HL-60 (cell line): ENCODE measurements around the gene RHBDF2.
"Not testable (repeated sequence)": the region's sequence is repeated elsewhere in the genome, so short reads cannot be mapped to it uniquely, and the experiment has no call there.

Experiments
- GABPA ChIP-seq: IDR thresholded peaks from 2 replicates; pipeline ENCODE4 v1.6.1; 2012; ENCODE audit warnings: low read depth
- POLR2AphosphoS5 ChIP-seq: IDR thresholded peaks from 2 replicates; pipeline ENCODE4 v1.6.1; 2012; ENCODE audit warnings: low read depth
- REST ChIP-seq: IDR thresholded peaks from 2 replicates; pipeline ENCODE4 v1.6.1; 2012; ENCODE audit warnings: low read depth; ENCODE audit not compliant: insufficient replicate concordance
- SPI1 ChIP-seq: IDR thresholded peaks from 2 replicates; pipeline ENCODE4 v1.6.1; 2012; ENCODE audit warnings: low read depth, mild to moderate bottlenecking, borderline replicate concordance
- TF ChIP-seq, protein P1 (sequence below): IDR thresholded peaks from one replicate; pipeline ENCODE4 v1.5.1; 2011; ENCODE audit warnings: low read length, control low read depth, inconsistent platforms; ENCODE audit not compliant: insufficient read depth

GRCh38 chr17:76527016-76527415 lies 25.8 kb upstream of the RHBDF2 start:
- TF ChIP-seq POLR2AphosphoS5, GABPA, REST, SPI1: not testable (repeated sequence)
- TF ChIP-seq, protein P1, sequence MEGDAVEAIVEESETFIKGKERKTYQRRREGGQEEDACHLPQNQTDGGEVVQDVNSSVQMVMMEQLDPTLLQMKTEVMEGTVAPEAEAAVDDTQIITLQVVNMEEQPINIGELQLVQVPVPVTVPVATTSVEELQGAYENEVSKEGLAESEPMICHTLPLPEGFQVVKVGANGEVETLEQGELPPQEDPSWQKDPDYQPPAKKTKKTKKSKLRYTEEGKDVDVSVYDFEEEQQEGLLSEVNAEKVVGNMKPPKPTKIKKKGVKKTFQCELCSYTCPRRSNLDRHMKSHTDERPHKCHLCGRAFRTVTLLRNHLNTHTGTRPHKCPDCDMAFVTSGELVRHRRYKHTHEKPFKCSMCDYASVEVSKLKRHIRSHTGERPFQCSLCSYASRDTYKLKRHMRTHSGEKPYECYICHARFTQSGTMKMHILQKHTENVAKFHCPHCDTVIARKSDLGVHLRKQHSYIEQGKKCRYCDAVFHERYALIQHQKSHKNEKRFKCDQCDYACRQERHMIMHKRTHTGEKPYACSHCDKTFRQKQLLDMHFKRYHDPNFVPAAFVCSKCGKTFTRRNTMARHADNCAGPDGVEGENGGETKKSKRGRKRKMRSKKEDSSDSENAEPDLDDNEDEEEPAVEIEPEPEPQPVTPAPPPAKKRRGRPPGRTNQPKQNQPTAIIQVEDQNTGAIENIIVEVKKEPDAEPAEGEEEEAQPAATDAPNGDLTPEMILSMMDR, result not testable (repeated sequence)
